GM18498 (cell line): ENCODE data around the gene ZBTB7A.
"Not testable (repeated sequence)": the region's sequence is repeated elsewhere in the genome, so short reads cannot be mapped to it uniquely, and the experiment has no call there.

Experiments
- ATAC-seq: cut with Tn5 transposase; IDR thresholded peaks from one replicate; pipeline ENCODE4 v1.9.1; 2021; ENCODE audit warnings: mild to moderate bottlenecking, moderate library complexity; ENCODE audit not compliant: unreplicated experiment

Gene ZBTB7A

GRCh38 chr19:3998667-3999412, 67.9 kb downstream of the ZBTB7A start:
- ATAC-seq, result not testable (repeated sequence)

- no peak for ATAC-seq
Measured at GRCh38 chr19:3995607-3996006, 71.1 kb downstream of the ZBTB7A start.
